HG03521 (cell line): ENCODE data around the gene LIPT1.
"Not testable (repeated sequence)": the region's sequence is repeated elsewhere in the genome, so short reads cannot be mapped to it uniquely, and the experiment has no call there.

ENCODE experiments used
- ATAC-seq: cut with Tn5 transposase; IDR thresholded peaks from one replicate; pipeline ENCODE4 v1.9.1; 2021; ENCODE audit warnings: mild to moderate bottlenecking, moderate library complexity; ENCODE audit not compliant: unreplicated experiment

Gene LIPT1

GRCh38 chr2:99154643-99155536 is at the start of gene LIPT1, which contains the start of gene TSGA10:
Gene LIPT1, plus strand, starts transcription at chr2:99154967. Its CDS starts 6,991 bp downstream, at chr2:99161958.
Gene TSGA10, minus strand, starts transcription at chr2:99154942. Its CDS starts 45,503 bp downstream, at chr2:99109439.
- peak; percentile 96 for ATAC-seq

- ATAC-seq = no peak
Measured at GRCh38 chr2:99106913-99107312, 47.9 kb upstream of the LIPT1 start.

GRCh38 chr2:99111236-99111635 is 43.5 kb upstream of the LIPT1 start:
- no peak for ATAC-seq

GRCh38 chr2:99111945-99112344 is 42.8 kb upstream of the LIPT1 start:
- ATAC-seq = no peak

- no peak for ATAC-seq
Measured at GRCh38 chr2:99112617-99113016, 42.1 kb upstream of the LIPT1 start.

GRCh38 chr2:99127981-99128380 is 26.8 kb upstream of the LIPT1 start:
- no peak for ATAC-seq

- not testable (repeated sequence) for ATAC-seq
Measured at GRCh38 chr2:99135044-99135556, 19.7 kb upstream of the LIPT1 start.

- no peak for ATAC-seq
Measured at GRCh38 chr2:99139003-99139402, 15.8 kb upstream of the LIPT1 start.

GRCh38 chr2:99140056-99140859 is 14.5 kb upstream of the LIPT1 start:
- no peak for ATAC-seq

GRCh38 chr2:99140860-99141109 is 14.0 kb upstream of the LIPT1 start:
- no peak for ATAC-seq

- ATAC-seq = peak; percentile 90
Measured at GRCh38 chr2:99141110-99142108, 13.4 kb upstream of the LIPT1 start, which contains the start of gene C2orf15. Gene C2orf15, plus strand, starts transcription at chr2:99141707. Its CDS starts 8,852 bp downstream, at chr2:99150559.

- no peak for ATAC-seq
Measured at GRCh38 chr2:99150706-99151105, 4.1 kb upstream of the LIPT1 start.

GRCh38 chr2:99152199-99152895 is 2.4 kb upstream of the LIPT1 start:
- ATAC-seq = no peak

GRCh38 chr2:99153921-99154604 is 704 bp upstream of the LIPT1 start:
- ATAC-seq = no peak

GRCh38 chr2:99156891-99157290 is 2.1 kb downstream of the LIPT1 start:
- no peak for ATAC-seq

- ATAC-seq = no peak
Measured at GRCh38 chr2:99158599-99158998, 3.8 kb downstream of the LIPT1 start.

GRCh38 chr2:99159594-99159993 is 4.8 kb downstream of the LIPT1 start:
- no peak for ATAC-seq

GRCh38 chr2:99166218-99166617 is 11.5 kb downstream of the LIPT1 start:
- no peak for ATAC-seq

- ATAC-seq = no peak
Measured at GRCh38 chr2:99169534-99169933, 14.8 kb downstream of the LIPT1 start.
